Stimulated activated CD4-positive, alpha-beta T cell treated with anti-CD3 and anti-CD28 coated beads, TNF-alpha, amount 100 ng/mL, for 24 hours (primary cell): Measurements from ENCODE around the gene POLR1A.

Experiments
- DNase-seq, 3 experiments: peaks; one replicate each; pipeline ENCODE4 v3.0.0-alpha.2; 2020; ENCODE audit warnings: low read depth in 3 of 3

Gene POLR1A

GRCh38 chr2:86065512-86065911 lies 40.2 kb downstream of the POLR1A start:
- DNase-seq: no peak

- no peak for DNase-seq
Observed at GRCh38 chr2:86064006-86064405, 41.7 kb downstream of the POLR1A start.

GRCh38 chr2:86062043-86062442 lies 43.6 kb downstream of the POLR1A start:
- DNase-seq: no peak

DNA sequence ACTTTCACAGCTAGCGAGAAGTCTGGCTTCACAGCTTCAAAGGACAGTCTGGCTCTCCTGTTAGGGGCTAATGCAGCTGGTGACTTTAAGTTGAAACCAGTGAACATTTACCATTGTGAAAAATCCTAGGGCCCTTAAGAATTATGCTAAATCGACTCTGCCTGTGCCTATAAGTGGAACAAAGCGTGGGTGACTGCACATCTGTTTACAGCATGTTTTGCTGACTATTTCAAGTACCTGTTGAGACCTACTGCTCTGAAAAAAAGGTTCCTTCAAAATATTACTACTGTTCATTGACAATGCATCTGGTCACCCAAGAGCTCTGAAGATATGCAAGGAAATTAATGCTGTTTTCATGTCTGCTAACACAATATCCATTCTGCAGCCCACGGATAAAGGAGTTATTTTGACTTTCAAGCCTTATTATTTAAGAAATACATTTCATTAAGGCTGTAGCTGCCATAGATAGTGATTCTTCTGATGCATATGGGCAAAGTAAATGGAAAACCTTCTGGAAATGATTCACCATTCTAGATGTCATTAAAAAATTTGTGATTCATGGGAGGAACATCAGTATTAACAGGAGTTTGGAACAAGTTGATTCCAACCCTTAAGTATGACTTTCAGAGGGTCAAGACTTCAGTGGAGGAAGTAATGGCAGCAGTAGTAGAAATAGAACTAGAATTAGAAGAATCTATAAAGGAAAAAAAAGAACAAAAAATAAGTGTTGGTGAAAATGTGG lies 48.9 kb downstream of the POLR1A start:
- no peak for DNase-seq

DNA sequence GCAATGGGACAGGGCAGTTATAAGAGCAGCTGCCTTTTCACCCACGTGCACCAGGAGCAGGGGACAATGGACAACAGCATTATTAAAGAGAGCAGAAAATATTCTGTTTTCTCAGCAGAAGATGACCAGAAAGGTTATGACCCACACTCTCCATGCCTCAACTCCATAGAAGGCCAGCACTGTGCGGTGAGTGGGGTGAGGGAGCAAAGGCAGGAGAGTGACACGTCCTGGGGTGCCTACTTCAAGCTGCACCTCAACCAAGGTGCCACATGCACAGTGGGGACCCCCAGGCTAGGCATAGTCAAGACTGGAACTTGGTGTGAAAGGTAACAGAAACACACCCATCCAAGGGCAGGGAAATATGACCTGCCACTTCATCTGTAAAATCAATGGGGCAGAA lies 50.4 kb downstream of the POLR1A start:
- no peak for DNase-seq

- no peak for DNase-seq
Observed at GRCh38 chr2:86054535-86055082, 51.1 kb downstream of the POLR1A start.

DNA sequence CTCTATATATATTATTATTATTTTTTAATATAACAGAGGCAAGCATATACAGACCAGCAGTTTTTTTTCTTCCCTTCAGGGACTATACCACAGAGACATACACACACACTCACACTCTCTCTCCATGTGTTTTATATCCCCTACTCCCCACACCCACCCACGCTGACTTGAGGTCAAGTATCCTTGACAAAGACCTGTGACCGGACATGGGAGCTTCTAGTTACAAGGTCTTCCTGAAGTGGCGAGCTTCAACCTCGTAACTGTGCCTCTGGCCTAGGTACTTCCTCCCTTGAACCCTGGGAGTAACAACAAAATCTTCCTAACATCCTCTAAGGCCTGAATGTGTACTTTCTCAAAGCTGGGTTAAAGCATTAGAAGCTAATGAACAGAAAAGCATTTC lies 52.5 kb downstream of the POLR1A start:
- no peak for DNase-seq

GRCh38 chr2:86052676-86053075 lies 53.0 kb downstream of the POLR1A start:
- no peak for DNase-seq

DNA sequence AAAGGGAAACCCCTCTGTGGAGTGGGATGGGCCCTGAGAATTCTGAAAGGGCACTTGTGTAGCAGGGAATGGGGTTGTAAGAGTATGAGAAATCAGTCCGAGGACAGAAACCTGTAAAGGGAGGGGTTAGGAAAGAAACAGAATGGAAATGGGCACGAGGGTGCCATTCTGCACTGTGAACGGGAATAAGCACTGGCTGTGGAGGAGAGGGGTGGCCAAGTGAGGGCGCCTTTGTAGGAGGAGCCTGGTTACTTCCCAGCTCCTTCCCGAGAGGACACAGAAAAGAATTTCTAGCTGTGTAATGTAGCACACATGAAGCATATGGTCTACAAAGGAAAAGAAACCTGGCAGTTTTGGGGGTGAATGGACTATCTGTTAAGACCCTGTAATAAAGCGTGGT lies 53.4 kb downstream of the POLR1A start:
- DNase-seq: no peak

DNA sequence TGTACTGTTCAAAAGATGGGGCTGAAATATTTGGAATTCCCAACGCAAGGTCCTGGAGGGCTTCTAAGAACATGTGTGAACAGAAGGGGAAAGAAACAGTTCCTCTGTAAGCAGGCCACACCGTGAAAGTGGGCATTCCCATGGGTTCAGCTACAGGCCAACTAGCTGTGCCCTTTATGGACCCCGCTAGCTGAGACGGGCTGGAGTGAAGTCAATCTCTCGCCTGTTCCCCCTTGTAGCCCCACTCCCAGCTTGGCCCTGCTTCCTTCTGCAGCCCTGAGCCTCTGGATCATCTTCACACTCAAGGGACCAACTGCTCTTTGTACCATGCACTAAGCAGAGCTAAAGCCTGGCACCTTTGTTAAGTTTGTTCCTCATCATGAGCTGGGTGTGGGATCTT lies 55.4 kb downstream of the POLR1A start:
- no peak for DNase-seq

DNA sequence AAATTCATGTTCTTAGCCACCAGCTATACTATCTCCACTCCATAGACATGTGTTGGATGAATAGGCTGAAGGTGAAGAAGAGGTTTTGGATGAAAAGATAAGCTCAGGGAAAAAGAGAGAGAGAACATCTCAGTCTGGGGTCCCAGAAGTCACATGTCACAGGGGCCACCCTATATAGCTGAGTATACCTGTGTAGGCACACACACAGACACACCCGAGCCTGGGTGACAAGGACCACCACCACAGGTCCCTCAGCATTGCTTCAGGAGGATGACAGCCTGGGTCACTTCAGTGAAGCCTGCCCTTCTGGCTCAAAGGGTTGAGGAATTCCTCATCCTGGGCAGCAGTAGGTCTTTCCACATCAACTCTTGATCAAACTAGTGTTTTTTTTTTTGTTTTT lies 56.2 kb downstream of the POLR1A start:
- no peak for DNase-seq

DNA sequence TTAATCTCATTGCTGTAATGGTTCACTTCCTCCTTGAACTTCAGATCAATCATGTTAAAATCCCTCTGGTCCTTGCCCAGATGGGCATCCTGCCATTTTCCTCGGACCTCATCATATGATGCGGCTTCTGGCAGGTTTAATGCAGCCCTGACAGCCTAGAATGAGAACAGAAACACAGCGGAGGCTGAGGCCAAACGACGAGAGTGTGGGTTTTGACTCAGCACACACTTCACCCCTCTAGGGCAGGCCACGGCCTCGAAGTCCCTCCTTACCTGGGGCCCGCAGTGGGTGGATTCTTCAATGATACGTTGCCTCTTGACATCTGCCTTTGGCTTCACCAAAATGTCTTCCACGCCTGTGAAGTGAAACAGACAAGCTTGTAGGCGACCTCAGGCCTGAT lies 56.8 kb downstream of the POLR1A start:
- DNase-seq: no peak

DNA sequence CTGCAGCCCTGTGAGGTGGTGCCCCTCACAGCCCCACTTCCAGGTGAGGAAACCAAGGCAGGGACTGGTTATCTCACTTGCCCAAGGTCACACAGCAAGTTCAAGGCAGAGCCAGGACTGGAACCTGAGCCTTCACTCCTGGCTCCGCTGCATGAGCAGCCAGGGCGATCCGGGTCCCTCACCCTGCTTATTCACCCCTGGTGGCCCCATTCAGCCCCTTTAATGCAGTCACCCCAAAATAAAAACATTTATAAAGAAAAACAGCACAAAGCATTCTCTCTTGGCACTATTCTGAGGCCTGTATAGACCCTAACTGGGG lies 57.3 kb downstream of the POLR1A start:
- no peak for DNase-seq

DNA sequence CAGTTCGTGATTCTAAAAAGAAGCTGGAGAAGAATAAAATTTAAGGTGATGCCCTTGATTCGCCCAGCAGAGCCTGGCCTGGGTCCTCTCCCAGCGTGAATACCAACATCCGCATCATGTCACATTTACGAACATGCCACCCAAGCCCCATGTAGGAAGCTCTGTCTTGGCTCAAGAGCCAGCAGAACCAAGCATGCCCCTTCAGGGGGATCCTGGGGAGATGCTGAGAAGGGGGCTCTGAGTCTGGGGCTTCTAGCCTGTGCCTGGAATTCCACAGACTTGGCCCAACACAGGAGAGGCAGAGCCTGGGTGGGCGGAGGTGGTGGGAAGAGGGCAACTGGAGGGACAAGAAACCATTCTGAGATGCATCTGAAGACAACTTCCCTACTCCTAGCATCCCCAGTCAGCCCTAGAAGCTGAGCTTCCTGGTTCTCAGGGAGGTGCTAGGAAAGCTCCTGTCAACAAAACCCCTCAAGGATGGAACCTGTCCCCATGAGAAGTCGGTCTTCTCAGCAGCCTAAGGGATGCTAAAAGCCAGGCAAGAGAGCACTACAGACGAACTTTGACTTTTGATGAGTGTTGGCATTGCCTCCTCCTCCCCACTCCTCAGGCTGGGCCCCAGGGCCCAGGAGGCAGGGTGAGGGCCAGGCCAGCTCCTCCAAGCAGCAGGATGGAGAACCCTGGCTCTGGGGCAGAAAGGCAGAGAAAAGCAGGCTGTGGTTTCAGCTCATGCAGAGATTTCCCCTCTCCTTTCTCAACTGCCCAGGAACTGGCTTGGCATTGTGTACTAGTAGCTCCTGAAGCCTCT lies 57.9 kb downstream of the POLR1A start:
- DNase-seq: no peak

- no peak for DNase-seq
Observed at GRCh38 chr2:86045541-86045940, 60.1 kb downstream of the POLR1A start.

- DNase-seq: no peak
Observed at GRCh38 chr2:86044614-86045013, 61.1 kb downstream of the POLR1A start.

DNA sequence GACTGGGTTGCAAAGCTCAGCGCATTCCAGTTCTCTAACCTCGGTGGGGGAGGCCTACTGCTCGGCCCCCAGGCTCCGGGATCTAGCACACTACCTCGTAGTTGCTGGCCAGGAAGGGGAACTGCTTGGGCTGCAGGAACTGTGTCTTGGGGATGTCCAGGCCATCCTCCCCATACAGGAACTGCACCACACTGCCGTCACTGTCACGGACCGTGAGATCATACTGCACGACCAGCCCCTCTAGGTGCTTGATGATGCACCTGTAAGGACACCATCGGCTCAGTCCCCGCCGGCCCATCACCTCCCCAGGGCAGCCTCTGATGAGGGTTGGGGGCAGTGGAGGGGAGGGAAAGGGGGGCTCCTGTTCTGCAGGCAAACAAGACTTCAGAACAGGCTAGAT lies 61.6 kb downstream of the POLR1A start:
- DNase-seq: no peak

DNA sequence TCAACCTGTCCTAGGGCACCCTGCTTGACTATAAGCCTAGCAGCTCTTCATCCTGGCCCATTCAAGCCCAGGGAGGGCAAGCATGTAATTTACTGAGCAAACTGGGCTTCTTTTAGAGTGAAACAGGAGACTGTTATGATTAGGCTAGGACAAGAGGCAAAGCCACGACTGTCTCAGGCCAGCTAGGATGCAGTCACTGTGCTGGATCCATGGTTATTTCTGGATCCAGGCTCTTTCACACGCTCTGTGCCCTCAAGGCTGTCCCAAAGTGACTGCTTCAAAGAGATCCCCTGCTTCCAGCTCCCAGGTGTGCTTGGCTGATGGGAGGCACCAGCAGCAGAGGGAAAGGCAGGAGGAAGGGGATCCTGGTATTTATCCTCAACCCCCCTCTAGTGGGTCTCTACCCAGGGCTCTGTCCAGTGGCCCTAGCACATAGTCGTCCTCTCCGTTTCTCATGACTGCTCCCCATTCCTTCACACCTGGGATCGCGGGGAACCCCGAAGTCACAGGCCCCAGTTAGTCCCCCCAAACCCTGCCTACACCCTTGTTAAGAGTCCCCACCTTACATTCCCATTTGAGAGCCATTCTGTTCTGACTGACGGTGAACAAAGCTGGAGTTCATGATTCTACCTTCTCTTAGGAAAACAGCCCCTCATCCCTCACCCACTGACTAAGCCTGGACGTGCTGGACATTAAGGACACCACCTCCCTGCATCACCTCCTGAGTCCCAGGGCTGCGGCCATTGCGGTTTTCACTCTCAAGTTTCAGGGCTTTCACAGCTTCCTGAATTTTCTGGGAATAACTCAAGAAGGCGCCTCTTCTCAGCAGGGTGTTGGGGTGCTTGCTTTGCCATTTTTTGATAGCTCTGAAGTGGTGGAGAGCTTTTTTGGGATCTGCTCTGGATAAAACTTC lies 63.2 kb downstream of the POLR1A start:
- no peak for DNase-seq

GRCh38 chr2:86039963-86040655 lies 65.6 kb downstream of the POLR1A start:
- no peak for DNase-seq

GRCh38 chr2:86039178-86039962 lies 66.3 kb downstream of the POLR1A start:
- DNase-seq: no peak
